B cell (primary cell): ENCODE results near the gene RIC8B.

Experiments
- CTCF ChIP-seq: fragments of 200-600 bp; IDR thresholded peaks from one replicate; pipeline ENCODE4 v1.8.0; 2022; ENCODE audit warnings: antibody characterized with exemption, mild to moderate bottlenecking
- EZH2 ChIP-seq: IDR thresholded peaks from 2 replicates; pipeline ENCODE4 v1.6.1; 2012; ENCODE audit warnings: borderline replicate concordance, low read depth, mild to moderate bottlenecking, moderate library complexity, low read length; ENCODE audit not compliant: insufficient read depth, poor library complexity, severe bottlenecking

DNA sequence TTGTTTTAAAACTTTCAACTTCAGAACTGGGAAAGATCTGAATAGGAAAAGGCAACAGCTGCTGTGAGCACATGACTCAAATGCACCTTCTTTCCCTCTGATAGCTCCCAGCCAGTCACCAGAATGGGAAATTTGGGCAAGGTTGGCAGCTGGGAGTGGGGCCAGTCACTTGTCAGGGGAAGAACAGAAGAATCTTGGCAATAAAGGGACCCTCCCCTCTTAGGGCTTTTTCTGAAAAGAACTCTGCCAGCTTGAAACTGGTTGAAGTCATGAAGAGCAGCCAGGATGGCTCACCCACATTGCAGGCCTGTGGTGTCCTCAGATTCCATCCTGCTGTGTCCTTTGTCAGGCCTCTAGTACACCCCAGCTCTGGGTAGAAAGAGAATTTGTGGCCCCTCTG lies 10.3 kb upstream of the RIC8B start:
- TF ChIP-seq CTCF (no peak), EZH2 (no peak)
